ENCODE data around the gene GDF2.

GDF2 gene

GRCh38 chr10:47371629-47372485 lies 49.6 kb downstream of the GDF2 start:
- no peak for DNase-seq

DNA sequence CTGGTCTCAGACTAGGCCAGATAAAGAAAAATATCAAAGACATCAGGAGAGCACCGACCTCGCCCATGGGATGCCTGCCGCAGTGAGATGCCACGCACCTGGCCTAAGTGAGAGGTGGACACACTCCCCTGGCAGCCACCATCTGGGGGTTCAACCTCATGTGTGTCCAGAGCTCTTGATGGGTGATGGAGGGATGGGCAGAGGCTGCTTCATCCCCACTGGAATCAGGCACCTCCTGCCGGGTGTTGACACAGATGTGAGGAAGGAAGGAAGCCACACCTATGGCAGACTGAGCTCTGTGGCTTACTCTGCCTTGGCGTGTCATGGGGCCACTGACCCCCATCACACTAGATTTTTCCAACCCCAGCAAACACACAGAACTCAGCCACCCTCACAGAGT lies 50.5 kb downstream of the GDF2 start:
- DNase-seq = no peak

- DNase-seq = no peak
Observed at GRCh38 chr10:47374611-47375536, 52.6 kb downstream of the GDF2 start.

GRCh38 chr10:47376522-47377220 lies 54.4 kb downstream of the GDF2 start:
- DNase-seq = no peak
